NCI-H510A treated with DMSO at 0.1 percent for 48 hours (cell line): ENCODE data around the gene TBC1D5.
"Not testable (repeated sequence)": the region's sequence is repeated elsewhere in the genome, so short reads cannot be mapped to it uniquely, and the experiment has no call there.

ENCODE experiments used
- DNase-seq: peaks from one replicate; lab custom pipeline; 2025; lab: John Stamatoyannopoulos, UW

The TBC1D5 gene

DNA sequence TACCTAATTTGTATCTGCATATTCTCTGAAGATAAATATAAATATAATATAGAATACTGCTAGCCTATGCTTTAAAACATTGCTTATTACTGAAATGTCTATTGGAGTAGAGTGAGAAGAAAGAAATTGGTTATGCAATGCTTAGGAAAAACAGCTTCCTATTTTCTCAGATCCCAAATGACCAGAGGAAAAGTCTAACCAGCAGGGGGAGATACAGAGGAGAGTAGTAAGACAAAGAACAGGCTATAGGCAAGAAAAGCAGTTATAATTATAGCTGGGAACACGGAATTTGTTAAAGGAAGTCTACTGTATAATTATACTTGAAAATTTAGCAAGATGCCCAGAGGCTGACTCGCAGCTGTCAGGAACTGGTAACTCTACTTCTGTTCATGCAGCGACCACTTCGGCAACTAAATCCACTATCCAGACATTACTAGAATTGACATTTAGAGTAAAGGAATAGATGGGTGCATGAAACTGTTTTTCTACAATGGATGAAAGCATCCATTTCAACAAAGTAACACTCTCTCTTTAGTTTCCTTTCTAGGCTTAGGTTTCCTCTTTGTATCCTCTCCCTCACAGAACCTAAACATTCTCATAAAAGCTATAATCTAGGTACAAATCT, 97.2 kb downstream of the TBC1D5 start:
- peak; percentile 21 for DNase-seq

DNA sequence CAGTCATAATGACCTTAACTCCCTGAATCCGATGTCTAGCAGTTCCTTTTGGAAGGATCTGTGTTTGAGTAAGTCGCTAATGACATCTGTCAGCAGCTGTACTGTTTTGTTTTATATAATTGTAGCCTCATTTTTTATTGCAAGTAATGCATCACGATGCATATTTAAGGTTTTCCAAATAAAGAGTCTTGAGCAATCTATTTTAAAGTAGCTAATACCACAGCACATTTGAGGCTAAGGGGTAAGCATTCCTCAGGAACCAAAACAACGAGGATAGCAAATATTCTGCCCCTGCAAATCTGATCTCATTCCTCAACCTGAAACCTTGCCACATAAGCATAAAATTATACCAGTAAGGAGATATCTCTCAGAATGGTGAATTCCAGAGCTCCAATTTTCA, 98.7 kb downstream of the TBC1D5 start:
- DNase-seq = no peak

GRCh38 chr3:17642474-17642873, 100.0 kb downstream of the TBC1D5 start:
- DNase-seq = no peak

DNA sequence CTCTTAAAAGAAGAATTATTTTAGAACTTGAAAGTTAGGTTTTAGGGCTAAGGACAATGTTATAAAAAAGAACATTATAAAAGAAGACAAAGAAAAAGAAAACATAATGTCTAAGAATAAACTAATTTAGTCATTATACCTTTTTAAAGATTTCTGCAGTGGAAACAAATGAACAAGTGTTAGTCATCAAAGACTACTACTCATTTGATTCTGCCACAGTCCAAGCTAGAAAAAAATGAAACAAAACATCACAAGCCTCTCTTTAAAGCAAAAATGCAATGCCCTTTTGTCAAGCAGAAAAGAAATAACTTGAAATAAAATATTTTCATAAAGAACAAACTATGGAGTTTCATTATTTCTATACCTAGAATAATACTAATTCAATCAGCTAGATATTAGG, 102.0 kb downstream of the TBC1D5 start:
- no peak for DNase-seq

- no peak for DNase-seq
Measured at GRCh38 chr3:17639765-17640164, 102.7 kb downstream of the TBC1D5 start.

- DNase-seq = no peak
Measured at GRCh38 chr3:17639257-17639656, 103.2 kb downstream of the TBC1D5 start.

GRCh38 chr3:17638356-17638755, 104.1 kb downstream of the TBC1D5 start:
- DNase-seq = no peak

- DNase-seq = not testable (repeated sequence)
Measured at GRCh38 chr3:17635675-17636074, 106.8 kb downstream of the TBC1D5 start.

DNA sequence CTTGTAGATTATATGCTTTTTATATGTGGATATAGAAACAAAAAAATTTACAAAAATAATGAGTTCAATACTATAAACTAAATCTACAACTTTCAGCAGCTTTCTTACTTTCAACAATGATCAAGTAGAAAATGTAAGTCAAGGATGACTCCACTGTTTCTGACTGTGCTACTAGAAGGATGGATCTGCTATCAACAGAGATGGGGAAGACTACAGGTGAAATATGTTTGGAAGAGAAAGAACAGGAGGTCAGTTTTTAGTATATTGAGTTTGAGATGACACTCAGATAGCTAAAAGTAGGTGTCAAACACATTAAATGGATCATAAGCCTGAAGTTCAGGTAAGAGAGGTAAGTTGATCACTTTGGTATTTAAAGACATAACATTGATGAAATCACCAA, 107.5 kb downstream of the TBC1D5 start:
- DNase-seq = no peak

DNA sequence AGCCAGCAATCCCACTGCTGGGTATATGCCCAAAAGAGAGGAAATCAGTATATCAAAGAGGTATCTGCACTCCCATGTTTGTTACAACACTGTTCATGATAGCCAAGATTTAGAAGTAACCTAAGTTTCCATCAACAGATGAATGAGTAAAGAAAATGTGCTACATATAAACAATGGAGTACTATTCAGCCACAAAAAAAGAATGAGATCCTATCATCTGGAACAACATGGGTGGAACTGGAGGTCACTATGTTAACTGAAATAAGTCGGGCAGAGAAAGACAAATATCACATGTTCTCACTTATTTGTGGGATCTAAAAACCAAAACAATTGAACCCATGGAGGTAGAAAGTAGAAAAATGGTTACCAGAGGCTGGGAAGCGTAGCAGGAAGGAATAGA, 108.2 kb downstream of the TBC1D5 start:
- DNase-seq = no peak

DNA sequence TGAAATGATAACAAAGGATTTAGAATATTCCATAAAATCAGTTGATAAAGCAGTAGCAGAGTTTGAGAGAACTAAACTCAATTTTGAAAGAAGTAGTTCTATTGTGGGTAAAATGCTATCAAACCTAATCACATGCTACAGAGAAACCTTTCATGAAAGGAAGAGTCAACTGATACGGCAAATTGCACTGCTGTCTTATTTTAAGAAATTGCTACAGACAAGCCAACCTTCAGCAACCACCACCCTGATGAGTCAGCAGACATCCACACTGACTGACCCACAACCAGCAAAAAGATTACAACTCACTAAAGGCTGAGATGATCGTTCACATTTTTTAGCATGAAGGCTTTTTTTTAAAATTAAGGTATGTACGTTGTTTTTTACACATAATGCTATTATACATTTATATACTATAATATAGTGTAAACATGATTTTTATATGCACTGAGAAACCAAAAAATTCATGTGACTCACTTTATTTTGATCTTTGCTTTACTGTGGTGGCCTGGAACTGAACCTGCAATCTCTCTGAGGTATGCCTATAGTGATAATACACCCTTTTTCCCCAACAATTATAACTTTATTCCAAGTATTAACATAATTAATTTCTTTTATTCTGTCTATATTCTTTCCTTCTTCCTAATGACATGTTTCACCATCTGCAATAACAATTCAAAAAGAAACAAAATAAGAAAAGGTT, 109.9 kb downstream of the TBC1D5 start:
- DNase-seq = no peak

DNA sequence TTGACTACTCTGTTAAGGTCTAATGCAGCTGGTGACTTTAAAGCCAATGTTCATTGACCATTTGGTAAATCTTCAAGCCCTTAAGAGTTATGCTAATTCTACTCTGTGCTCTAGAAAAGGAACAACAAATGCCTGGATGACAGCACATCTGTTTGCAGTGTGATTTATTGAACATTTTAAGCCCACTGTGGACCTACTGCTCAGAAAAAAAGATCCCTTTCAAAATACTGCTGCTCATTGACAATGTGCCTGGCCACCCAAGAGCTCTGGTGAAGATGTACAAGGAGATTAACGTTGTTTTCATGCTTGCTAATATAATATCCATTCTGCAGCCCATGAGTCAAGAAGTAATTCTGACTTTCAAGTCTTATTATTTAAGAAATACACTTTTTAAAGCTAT, 110.8 kb downstream of the TBC1D5 start:
- no peak for DNase-seq

GRCh38 chr3:17629400-17629799, 113.0 kb downstream of the TBC1D5 start:
- DNase-seq = no peak

- DNase-seq = no peak
Measured at GRCh38 chr3:17626395-17626794, 116.0 kb downstream of the TBC1D5 start.

- DNase-seq = no peak
Measured at GRCh38 chr3:17625133-17625532, 117.3 kb downstream of the TBC1D5 start.

DNA sequence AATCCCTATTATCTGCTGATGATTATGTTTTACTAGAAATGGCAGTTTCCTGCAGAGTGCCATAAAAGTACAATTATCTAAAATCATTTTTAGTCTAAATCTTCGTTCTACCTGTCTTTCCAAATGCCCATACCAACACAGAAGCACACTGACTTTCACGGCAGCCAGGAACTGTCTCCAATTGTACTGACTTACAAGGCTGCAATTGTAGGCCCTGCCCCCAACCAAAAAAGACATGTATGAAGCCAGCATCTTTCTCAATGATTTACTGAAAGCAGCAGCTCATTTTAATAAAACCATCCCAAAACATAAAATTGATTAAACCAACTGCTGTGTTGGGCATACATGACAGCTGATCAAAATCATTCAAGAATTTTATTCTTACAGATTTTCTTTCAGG, 119.0 kb downstream of the TBC1D5 start:
- DNase-seq = no peak

DNA sequence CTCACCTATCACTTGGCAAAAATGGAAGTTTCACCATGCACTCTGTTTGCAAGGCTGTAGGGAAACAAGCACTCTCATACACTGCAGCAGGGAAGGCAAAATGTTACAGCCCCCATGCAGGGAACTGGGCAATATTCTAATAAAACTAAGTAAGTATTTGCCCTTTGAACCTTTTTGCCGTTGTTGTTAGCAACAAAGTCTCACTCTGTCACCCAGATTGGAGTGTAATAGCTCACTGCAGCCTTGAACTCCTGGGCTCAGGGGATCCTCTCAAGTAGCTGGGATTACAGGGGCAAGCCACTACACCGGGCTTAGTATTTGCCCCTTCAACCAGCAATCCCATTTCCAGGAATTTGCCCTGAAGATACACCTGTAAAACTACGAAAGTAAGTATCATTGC, 122.5 kb downstream of the TBC1D5 start:
- DNase-seq = no peak

GRCh38 chr3:17613017-17613416, 129.4 kb downstream of the TBC1D5 start:
- DNase-seq = not testable (repeated sequence)

DNA sequence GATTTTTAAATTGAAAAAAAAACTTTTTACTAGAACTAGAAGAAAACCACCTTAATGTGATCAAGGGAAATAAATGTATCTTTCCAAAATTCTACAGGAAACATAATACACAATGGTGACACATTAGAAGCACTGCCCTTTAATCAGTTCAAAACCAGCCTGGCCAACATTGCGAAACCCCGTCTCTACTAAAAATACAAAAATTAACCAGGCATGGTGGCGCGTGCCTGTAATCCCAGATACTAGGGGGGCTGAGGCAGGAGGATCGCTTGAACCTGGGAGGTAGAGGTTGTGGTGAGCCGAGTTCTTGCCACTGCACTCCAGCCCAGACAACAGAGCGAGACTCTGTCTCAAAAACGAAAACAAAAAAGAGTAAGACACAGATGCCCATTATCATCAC, 134.5 kb downstream of the TBC1D5 start:
- DNase-seq = no peak

GRCh38 chr3:17605934-17606333, 136.5 kb downstream of the TBC1D5 start:
- no peak for DNase-seq

DNA sequence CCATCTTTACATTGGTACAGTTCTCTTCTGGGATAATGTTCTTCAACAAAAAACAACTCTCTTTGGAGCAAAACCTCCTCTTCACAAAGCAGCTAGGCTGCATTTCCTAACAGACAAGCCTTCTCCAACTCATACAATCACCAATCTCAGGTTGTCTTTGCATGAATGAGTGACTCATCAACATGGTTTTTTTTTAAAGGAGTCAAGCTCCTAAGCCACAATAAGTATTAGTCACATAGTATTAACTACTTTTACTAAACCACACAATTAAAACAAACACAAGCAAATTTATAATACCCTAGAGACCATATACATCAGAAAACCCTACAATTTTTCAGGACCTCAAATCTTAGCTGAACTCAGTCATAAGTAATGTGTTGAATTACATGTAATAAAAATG, 137.4 kb downstream of the TBC1D5 start:
- DNase-seq = no peak

DNA sequence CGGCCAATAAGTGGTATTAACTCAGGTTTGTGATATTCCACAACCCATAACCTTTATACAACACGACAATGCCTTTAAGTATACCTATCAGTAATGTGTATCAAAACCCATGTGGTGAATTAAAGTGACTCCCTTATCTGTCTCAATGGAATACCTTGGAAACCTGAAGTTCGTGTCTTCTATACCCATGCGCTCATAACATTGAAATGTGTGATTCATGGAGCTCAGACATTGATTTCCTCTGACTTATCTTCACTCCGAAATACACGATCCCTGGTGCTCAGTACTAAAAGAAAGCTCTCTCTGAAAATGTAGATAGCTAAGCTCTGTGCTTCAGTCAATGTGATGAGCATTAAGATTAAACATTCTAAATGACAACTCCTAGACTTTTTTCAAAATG, 140.3 kb downstream of the TBC1D5 start:
- DNase-seq = no peak

DNA sequence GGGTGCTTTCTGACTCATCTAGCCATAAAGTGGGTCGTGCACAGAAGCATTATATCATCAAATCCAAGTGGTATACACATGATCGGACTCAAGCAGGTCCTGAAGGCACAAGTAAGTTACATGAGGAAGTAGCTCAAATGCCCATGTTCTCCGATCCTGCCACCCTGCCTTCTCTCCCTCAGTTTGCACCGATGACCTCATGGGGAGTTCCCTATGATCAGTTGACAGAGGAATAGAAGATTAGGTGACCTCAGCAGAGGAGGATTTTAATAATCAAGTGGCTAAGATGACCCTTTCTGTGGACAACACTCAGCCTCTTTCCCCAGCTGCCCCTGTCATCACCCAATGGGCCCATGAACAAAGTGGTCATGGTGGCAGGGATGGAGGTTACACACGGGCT, 149.5 kb downstream of the TBC1D5 start:
- no peak for DNase-seq

DNA sequence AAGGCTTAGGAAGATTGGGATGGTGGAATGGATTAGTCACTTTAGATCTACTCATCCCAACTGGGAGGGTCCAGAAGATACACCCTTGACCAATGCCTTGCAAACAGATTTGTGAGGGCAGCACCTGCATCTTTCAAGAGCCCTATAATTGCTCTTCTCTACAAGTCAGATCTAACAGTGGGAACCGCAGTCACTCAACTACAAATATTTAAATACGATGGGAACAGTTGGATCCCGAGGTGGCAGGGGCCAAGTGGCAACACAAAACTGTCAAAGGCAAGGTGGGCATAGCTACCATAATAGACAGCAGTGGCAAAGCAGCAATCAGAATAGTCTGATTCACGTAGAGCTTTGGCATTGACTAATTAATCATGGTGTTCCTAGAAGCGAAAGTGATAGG, 152.0 kb downstream of the TBC1D5 start:
- DNase-seq = no peak
